Measurements from ENCODE around the gene LRIT1.

Gene LRIT1

DNA sequence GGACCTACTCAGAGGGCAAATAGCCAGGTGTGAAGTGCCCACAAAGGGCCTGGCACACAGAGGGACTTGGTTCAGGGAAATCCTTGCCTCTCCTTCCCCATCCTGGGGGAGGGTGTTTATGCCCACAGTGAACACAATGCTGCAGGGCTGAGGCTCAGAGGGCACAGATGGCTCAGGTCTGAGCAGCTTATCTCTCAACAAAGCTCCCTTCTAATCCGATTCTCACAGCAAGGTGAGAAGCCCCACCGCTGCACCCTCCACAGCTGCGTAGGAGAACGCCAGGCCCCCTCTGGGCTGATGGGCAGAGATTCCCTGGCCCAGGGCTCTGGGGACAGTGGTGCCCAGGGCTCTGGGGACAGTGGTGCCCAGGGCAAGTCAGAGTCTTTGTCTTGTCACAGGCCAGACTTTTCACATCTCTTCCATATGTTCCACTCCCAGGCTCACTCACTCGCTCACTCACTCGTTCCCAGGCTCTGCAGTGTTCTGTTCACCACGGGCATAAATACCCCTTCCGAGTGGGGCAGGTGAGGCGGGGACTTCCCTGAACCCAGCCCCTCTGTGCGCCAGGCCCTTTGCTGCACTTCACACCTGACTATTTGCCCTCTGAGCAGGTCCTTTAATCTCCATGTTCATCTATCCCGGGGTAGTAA, 55.7 kb downstream of the LRIT1 start:
- no peak for DNase-seq

- no peak for DNase-seq
Observed at GRCh38 chr10:84184517-84184916, 56.8 kb downstream of the LRIT1 start.

DNA sequence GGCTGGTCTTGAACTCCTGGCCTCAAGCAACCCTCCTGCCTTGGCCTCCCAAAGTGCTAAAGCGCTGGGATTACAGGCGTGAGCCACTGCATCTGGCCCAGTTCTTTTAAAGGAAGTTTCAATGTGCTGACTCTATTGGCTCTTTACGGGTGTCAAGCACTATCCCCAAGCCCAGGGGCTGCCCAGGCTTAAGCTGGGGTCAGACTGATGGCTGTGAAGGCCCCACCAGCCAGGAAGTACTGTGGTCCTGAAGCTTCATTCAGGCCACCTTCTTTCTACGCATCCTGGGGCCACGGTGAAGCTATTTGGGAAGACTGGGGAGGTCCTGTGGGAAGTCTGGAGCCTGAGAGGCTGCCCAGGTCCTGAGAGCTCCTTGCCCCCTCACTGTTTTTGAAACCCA, 59.7 kb downstream of the LRIT1 start:
- DNase-seq = no peak
